Karpas-422 (cell line): ENCODE data around the gene HIVEP3. TPM values are rescaled to one million over a fixed set of nuclear protein-coding genes. Genes with fewer than 3 reads are reported as not detected.

ENCODE experiments used
- DNase-seq: peaks from one replicate; pipeline ENCODE4 v3.0.0-alpha.2; 2015
- H2AFZ ChIP-seq: fragments of 200-600 bp; sonication (generic); 2 replicates; pipeline ENCODE4 v1.6.1; 2014; ENCODE audit warnings: antibody characterized with exemption, low read length, mixed read lengths
- H3K27ac ChIP-seq: fragments of 200-600 bp; sonication (generic); 2 replicates; pipeline ENCODE4 v1.5.1; 2014; ENCODE audit warnings: mild to moderate bottlenecking, low read length, moderate library complexity
- H3K27me3 ChIP-seq: fragments of 200-600 bp; sonication (generic); 2 replicates; pipeline ENCODE4 v1.6.1; 2014; ENCODE audit warnings: low read length, mixed read lengths
- H3K36me3 ChIP-seq: fragments of 200-600 bp; sonication (generic); 2 replicates; pipeline ENCODE4 v1.6.1; 2014; ENCODE audit warnings: low read length, mixed read lengths; ENCODE audit not compliant: insufficient read depth
- H3K4me1 ChIP-seq: fragments of 200-600 bp; sonication (generic); 2 replicates; pipeline ENCODE4 v1.6.1; 2014; ENCODE audit warnings: mild to moderate bottlenecking, low read length, mixed read lengths
- H3K4me2 ChIP-seq: fragments of 200-600 bp; sonication (generic); 2 replicates; pipeline ENCODE4 v1.6.1; 2014; ENCODE audit warnings: low read length, low read depth, mild to moderate bottlenecking; ENCODE audit not compliant: poor library complexity, severe bottlenecking
- H3K4me3 ChIP-seq: fragments of 200-600 bp; sonication (generic); 2 replicates; pipeline ENCODE4 v1.5.1; 2014; ENCODE audit warnings: mild to moderate bottlenecking, antibody characterized with exemption, low read length, mixed read lengths
- H3K79me2 ChIP-seq: fragments of 200-600 bp; sonication (generic); 2 replicates; pipeline ENCODE4 v1.6.1; 2014; ENCODE audit warnings: mild to moderate bottlenecking, low read length, mixed read lengths
- H3K9ac ChIP-seq: fragments of 200-600 bp; sonication (generic); 2 replicates; pipeline ENCODE4 v1.6.0; 2014; ENCODE audit warnings: low read length
- H3K9me2 ChIP-seq: fragments of 200-600 bp; sonication (generic), shearing (Covaris generic); replicated peaks from 2 replicates; pipeline ENCODE4 v1.6.0; 2014; ENCODE audit warnings: mild to moderate bottlenecking, low read length, moderate library complexity; ENCODE audit not compliant: insufficient read depth
- H3K9me3 ChIP-seq: fragments of 300-700, 200-600 bp; sonication (generic); 2 replicates; pipeline ENCODE4 v1.6.1; 2014; ENCODE audit warnings: low read length, mixed read lengths
- H4K20me1 ChIP-seq: fragments of 200-600 bp; sonication (generic); 2 replicates; pipeline ENCODE4 v1.6.1; 2014; ENCODE audit warnings: mild to moderate bottlenecking, antibody characterized with exemption, low read length, low read depth; ENCODE audit not compliant: insufficient read depth
- total RNA-seq: library from RNA; depleted of rRNA; stranded (reverse); fragments of >200 nt; shearing (Covaris generic); gene quantifications from 2 replicates; pipeline ENCODE4 v1.2.3, GENCODE V29; 2014; ENCODE audit warnings: low replicate concordance

Gene HIVEP3
- total RNA-seq, 1 experiment from 2014 or later = 1.3 TPM

- 0 out of 2 replicates have a peak, but pooled peaks cover 3% of the 10 kb centered on the region for H4K20me1 ChIP-seq
- H3K9ac ChIP-seq = no peak overlapping the region
- H3K79me2 ChIP-seq = no peaks in the 10 kb centered on the region
- H3K27me3 ChIP-seq = no peaks in the 10 kb centered on the region; the same call in 1 of the 2 replicates
- no peak overlapping the region for H3K27ac ChIP-seq
- DNase-seq = no peak
- no peak overlapping the region for H3K4me3 ChIP-seq
- H3K4me2 ChIP-seq = no peak overlapping the region
- H3K4me1 ChIP-seq = peaks cover 18% of the 10 kb centered on the region
- H2AFZ ChIP-seq = no peak overlapping the region
- H3K36me3 ChIP-seq = no peaks in the 10 kb centered on the region
- no peaks in the 10 kb centered on the region for H3K9me3 ChIP-seq
- H3K9me2 ChIP-seq = no peaks in the 10 kb centered on the region
Observed at GRCh38 chr1:41637367-41637766, 281.4 kb downstream of the HIVEP3 start.

GRCh38 chr1:41633764-41634163 is 285.0 kb downstream of the HIVEP3 start:
- Histone ChIP-seq H3K4me2 (no peak overlapping the region), H3K79me2 (no peaks in the 10 kb centered on the region), H2AFZ (no peak overlapping the region), H3K9ac (no peak overlapping the region), H3K27me3 (no peaks in the 10 kb centered on the region; the same call in 1 of the 2 replicates), H3K4me1 (no peaks in the 10 kb centered on the region), H3K36me3 (no peaks in the 10 kb centered on the region), H3K9me3 (no peaks in the 10 kb centered on the region), H3K9me2 (no peaks in the 10 kb centered on the region), H3K4me3 (no peak overlapping the region), H4K20me1 (no peaks in the 10 kb centered on the region), H3K27ac (no peak overlapping the region)
- DNase-seq = no peak

- no peak for DNase-seq
- no peak overlapping the region for H3K4me3 ChIP-seq
- H3K4me2 ChIP-seq = no peak overlapping the region
- no peaks in the 10 kb centered on the region for H3K9me3 ChIP-seq
- H3K36me3 ChIP-seq = no peaks in the 10 kb centered on the region
- no peak overlapping the region for H3K9ac ChIP-seq
- H3K4me1 ChIP-seq = no peaks in the 10 kb centered on the region
- H2AFZ ChIP-seq = no peak overlapping the region
- H3K9me2 ChIP-seq = no peaks in the 10 kb centered on the region
- no peaks in the 10 kb centered on the region for H3K79me2 ChIP-seq
- H3K27me3 ChIP-seq = no peaks in the 10 kb centered on the region; the same call in 1 of the 2 replicates
- H4K20me1 ChIP-seq = no peaks in the 10 kb centered on the region
- no peak overlapping the region for H3K27ac ChIP-seq
Observed at GRCh38 chr1:41632781-41633575, 285.7 kb downstream of the HIVEP3 start.

GRCh38 chr1:41631971-41632370 is 286.8 kb downstream of the HIVEP3 start:
- Histone ChIP-seq H3K79me2 (no peaks in the 10 kb centered on the region), H3K9ac (no peak overlapping the region), H3K9me3 (no peaks in the 10 kb centered on the region), H3K27ac (no peak overlapping the region), H3K9me2 (no peaks in the 10 kb centered on the region), H3K27me3 (no peaks in the 10 kb centered on the region; the same call in 1 of the 2 replicates), H2AFZ (no peak overlapping the region), H3K4me3 (no peak overlapping the region), H3K4me2 (no peak overlapping the region), H3K36me3 (no peaks in the 10 kb centered on the region), H4K20me1 (no peaks in the 10 kb centered on the region), H3K4me1 (no peaks in the 10 kb centered on the region)
- no peak for DNase-seq

GRCh38 chr1:41631154-41631553 is 287.6 kb downstream of the HIVEP3 start:
- Histone ChIP-seq H3K36me3 (no peaks in the 10 kb centered on the region), H2AFZ (no peak overlapping the region), H3K27ac (no peak overlapping the region), H3K9me2 (no peaks in the 10 kb centered on the region), H3K4me2 (no peak overlapping the region), H4K20me1 (no peaks in the 10 kb centered on the region), H3K4me3 (no peak overlapping the region), H3K9ac (no peak overlapping the region), H3K79me2 (no peaks in the 10 kb centered on the region), H3K4me1 (no peaks in the 10 kb centered on the region), H3K27me3 (no peaks in the 10 kb centered on the region; the same call in 1 of the 2 replicates), H3K9me3 (no peaks in the 10 kb centered on the region)
- no peak for DNase-seq

GRCh38 chr1:41629571-41629970 is 289.2 kb downstream of the HIVEP3 start:
- no peak overlapping the region for H3K27ac ChIP-seq
- H3K9me3 ChIP-seq = no peaks in the 10 kb centered on the region
- H3K4me2 ChIP-seq = no peak overlapping the region
- no peaks in the 10 kb centered on the region for H3K9me2 ChIP-seq
- H3K9ac ChIP-seq = no peak overlapping the region
- H4K20me1 ChIP-seq = no peaks in the 10 kb centered on the region
- H2AFZ ChIP-seq = no peak overlapping the region
- no peaks in the 10 kb centered on the region for H3K79me2 ChIP-seq
- DNase-seq = no peak
- H3K4me3 ChIP-seq = no peak overlapping the region
- H3K36me3 ChIP-seq = no peaks in the 10 kb centered on the region
- H3K27me3 ChIP-seq = no peaks in the 10 kb centered on the region; the same call in 1 of the 2 replicates
- H3K4me1 ChIP-seq = no peaks in the 10 kb centered on the region

- no peaks in the 10 kb centered on the region for H3K4me1 ChIP-seq
- no peak overlapping the region for H3K9ac ChIP-seq
- H2AFZ ChIP-seq = no peak overlapping the region
- H3K4me3 ChIP-seq = no peak overlapping the region
- no peak overlapping the region for H3K27ac ChIP-seq
- H4K20me1 ChIP-seq = no peaks in the 10 kb centered on the region
- H3K4me2 ChIP-seq = no peak overlapping the region
- no peaks in the 10 kb centered on the region; the same call in 1 of the 2 replicates for H3K27me3 ChIP-seq
- no peaks in the 10 kb centered on the region for H3K9me2 ChIP-seq
- no peak for DNase-seq
- no peaks in the 10 kb centered on the region for H3K36me3 ChIP-seq
- no peaks in the 10 kb centered on the region for H3K9me3 ChIP-seq
- no peaks in the 10 kb centered on the region for H3K79me2 ChIP-seq
Observed at GRCh38 chr1:41629141-41629540, 289.6 kb downstream of the HIVEP3 start.

- Histone ChIP-seq H2AFZ (no peak overlapping the region), H3K79me2 (no peaks in the 10 kb centered on the region), H3K27ac (no peak overlapping the region), H3K27me3 (no peaks in the 10 kb centered on the region), H3K4me1 (peaks cover 11% of the 10 kb centered on the region), H3K9me3 (no peaks in the 10 kb centered on the region), H3K4me3 (no peak overlapping the region), H3K36me3 (no peaks in the 10 kb centered on the region), H3K9ac (no peak overlapping the region), H3K9me2 (no peaks in the 10 kb centered on the region), H4K20me1 (no peaks in the 10 kb centered on the region), H3K4me2 (no peak overlapping the region)
- DNase-seq = no peak
Observed at GRCh38 chr1:41627491-41628280, 291.0 kb downstream of the HIVEP3 start.
